Glutamatergic neuron (in vitro differentiated cells): ENCODE results near the gene APOLD1. TPM values are rescaled to one million over a fixed set of nuclear protein-coding genes. Genes with fewer than 3 reads are reported as not detected.

Experiments used
- DNase-seq: peaks from one replicate; pipeline ENCODE4 v3.0.0; 2022
- H3K27ac Mint-ChIP-seq: one replicate; pipeline ENCODE4 v1.8.0; 2020; ENCODE audit warnings: mild to moderate bottlenecking, mixed read lengths, inconsistent platforms; ENCODE audit not compliant: unreplicated experiment
- H3K27me3 Mint-ChIP-seq: one replicate; pipeline ENCODE4 v1.8.0; 2020; ENCODE audit warnings: mild to moderate bottlenecking, moderate library complexity, mixed read lengths, inconsistent platforms; ENCODE audit not compliant: unreplicated experiment
- H3K36me3 Mint-ChIP-seq: one replicate; pipeline ENCODE4 v1.8.0; 2020; ENCODE audit warnings: mild to moderate bottlenecking, mixed read lengths, inconsistent platforms; ENCODE audit not compliant: unreplicated experiment
- H3K4me1 Mint-ChIP-seq: one replicate; pipeline ENCODE4 v1.8.0; 2020; ENCODE audit warnings: mild to moderate bottlenecking, low read depth, mixed read lengths, inconsistent platforms; ENCODE audit not compliant: unreplicated experiment
- H3K4me3 Mint-ChIP-seq: one replicate; pipeline ENCODE4 v1.8.0; 2020; ENCODE audit warnings: mild to moderate bottlenecking, mixed read lengths, inconsistent platforms; ENCODE audit not compliant: unreplicated experiment
- H3K9me3 Mint-ChIP-seq: one replicate; pipeline ENCODE4 v1.8.0; 2020; ENCODE audit warnings: mild to moderate bottlenecking, moderate library complexity, mixed read lengths, inconsistent platforms; ENCODE audit not compliant: unreplicated experiment
- total RNA-seq: library from RNA; stranded (reverse); fragmentation: NEBNext Ultra II Directional; extraction: Animal tissue kit (Norgen Biotek cat#: 25700); gene quantifications from one replicate; pipeline ENCODE4 v1.2.1, GENCODE V29; 2021; ENCODE audit not compliant: unreplicated experiment
- TF ChIP-seq, protein P1 (sequence below): fragments of 200-600 bp; sonication (generic); IDR thresholded peaks from one replicate; pipeline ENCODE4 v1.5.0; 2021; ENCODE audit not compliant: partially characterized antibody, unreplicated experiment

The APOLD1 gene
- total RNA-seq, 1 donor from 2014 or later: 0.86 TPM

DNA sequence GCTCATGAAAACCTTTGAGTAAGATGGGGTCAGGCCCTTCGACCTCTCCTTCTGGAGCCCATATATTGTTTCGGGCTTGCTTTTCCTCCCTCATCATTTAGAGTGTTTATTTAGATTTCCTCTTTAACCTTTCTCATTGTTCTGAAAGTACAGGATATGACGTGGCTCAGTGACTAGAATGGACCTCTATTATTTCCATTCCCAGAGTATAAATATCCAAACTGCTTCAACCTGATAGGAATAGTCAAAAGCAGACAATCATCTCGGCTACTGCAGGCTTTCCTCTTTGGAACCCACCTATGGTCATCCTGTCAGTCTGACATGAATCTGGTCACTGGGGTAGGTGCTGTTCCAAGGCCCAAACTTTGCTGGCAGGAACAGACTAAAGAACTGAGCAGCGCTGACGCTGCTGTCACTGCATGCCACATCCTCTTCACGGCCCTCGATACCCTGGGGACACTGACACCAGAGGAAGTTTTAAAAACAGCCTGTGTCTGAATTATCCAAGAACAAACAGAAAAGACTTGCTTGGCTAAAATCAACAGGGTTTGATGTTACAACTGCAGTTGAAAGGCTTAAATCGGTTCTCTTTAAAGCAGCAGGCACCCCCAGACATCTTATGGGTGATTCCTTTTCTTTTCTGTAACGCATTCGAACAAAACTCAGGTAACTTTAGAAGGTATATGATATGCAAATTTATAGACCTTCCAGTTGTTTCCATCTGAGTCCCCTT is 22.7 kb downstream of the APOLD1 start:
- Mint-ChIP-seq H3K4me1 (peaks cover 4% of the 10 kb centered on the region), H3K9me3 (no peaks in the 10 kb centered on the region), H3K4me3 (no peak overlapping the region), H3K27ac (no peak overlapping the region), H3K36me3 (no peaks in the 10 kb centered on the region), H3K27me3 (peaks cover 6% of the 10 kb centered on the region)
- DNase-seq: no peak
- TF ChIP-seq, protein P1, sequence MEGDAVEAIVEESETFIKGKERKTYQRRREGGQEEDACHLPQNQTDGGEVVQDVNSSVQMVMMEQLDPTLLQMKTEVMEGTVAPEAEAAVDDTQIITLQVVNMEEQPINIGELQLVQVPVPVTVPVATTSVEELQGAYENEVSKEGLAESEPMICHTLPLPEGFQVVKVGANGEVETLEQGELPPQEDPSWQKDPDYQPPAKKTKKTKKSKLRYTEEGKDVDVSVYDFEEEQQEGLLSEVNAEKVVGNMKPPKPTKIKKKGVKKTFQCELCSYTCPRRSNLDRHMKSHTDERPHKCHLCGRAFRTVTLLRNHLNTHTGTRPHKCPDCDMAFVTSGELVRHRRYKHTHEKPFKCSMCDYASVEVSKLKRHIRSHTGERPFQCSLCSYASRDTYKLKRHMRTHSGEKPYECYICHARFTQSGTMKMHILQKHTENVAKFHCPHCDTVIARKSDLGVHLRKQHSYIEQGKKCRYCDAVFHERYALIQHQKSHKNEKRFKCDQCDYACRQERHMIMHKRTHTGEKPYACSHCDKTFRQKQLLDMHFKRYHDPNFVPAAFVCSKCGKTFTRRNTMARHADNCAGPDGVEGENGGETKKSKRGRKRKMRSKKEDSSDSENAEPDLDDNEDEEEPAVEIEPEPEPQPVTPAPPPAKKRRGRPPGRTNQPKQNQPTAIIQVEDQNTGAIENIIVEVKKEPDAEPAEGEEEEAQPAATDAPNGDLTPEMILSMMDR: no peak

DNA sequence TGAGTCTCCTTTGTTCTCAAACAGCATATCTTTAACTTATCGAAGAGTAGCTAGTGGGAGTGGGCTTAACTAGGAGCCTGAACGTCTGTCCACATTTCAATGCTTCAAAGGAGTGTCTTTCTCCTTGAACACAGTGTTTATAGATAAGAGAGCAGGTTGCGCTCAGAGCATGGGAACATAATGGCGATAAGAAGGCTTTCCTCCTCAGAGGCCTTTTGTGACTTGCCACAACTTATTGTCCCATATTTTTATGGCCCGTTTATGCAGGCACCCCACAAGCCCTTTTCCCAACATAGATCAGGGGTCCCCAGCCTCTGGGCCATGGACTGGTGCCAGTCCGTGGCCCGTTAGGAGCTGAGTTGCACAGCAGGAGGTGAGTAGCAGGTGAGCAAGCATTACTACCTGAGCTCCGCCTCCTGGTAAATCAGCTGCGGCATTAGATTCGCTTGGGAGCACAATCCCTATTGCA is 25.1 kb downstream of the APOLD1 start:
- TF ChIP-seq, protein P1: no peak
- Mint-ChIP-seq H3K4me1 (peaks cover 4% of the 10 kb centered on the region), H3K4me3 (no peak overlapping the region), H3K36me3 (no peaks in the 10 kb centered on the region), H3K27ac (no peak overlapping the region), H3K27me3 (peaks cover 5% of the 10 kb centered on the region), H3K9me3 (no peaks in the 10 kb centered on the region)
- no peak for DNase-seq

DNA sequence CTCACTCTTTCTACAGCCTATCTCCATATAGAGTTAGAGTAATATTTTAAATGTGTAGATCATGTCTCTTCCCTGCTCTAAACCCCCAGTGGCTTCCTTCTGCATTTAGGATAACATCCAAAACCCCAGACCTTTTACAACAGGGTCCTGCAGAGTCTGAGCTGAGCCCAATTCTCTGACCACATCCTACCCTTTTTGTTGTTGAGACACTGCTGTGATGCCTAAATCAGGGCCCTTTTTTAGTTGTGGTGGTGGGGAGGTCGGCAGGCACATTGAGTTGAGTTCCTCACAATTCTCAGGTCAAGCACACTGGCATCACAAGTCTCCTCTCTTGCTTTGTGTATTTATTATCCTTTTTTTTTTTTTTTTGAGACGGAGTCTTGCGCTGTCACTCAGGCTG is 25.9 kb downstream of the APOLD1 start:
- TF ChIP-seq, protein P1: no peak
- Mint-ChIP-seq H3K27me3 (peaks cover 5% of the 10 kb centered on the region), H3K9me3 (no peaks in the 10 kb centered on the region), H3K36me3 (no peaks in the 10 kb centered on the region), H3K4me3 (no peak overlapping the region), H3K4me1 (peaks cover 4% of the 10 kb centered on the region), H3K27ac (no peak overlapping the region)
- no peak for DNase-seq

DNA sequence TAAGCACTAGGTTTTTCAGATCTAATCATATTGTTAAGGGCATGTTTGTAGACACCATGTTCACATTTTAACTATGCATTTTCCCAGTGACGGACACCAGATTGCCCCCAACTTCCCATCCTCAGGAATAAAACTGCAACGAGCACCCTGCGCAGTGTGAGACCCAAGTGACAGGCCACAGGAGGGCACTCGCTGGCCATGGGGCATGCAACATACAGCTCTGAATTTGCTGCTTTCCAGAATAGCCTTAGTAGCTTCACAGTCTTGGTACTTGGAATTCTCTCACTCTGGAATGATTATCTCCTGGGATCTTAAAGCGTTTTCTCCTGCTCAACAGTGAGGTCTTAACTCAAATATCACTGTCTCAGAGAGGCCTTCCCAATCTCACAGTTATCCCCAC is 26.7 kb downstream of the APOLD1 start:
- H3K27me3 Mint-ChIP-seq: peaks cover 5% of the 10 kb centered on the region
- TF ChIP-seq, protein P1: no peak
- DNase-seq: no peak
- H3K36me3 Mint-ChIP-seq: no peaks in the 10 kb centered on the region
- peaks cover 4% of the 10 kb centered on the region for H3K4me1 Mint-ChIP-seq
- no peaks in the 10 kb centered on the region for H3K9me3 Mint-ChIP-seq
- no peak overlapping the region for H3K4me3 Mint-ChIP-seq
- no peak overlapping the region for H3K27ac Mint-ChIP-seq

DNA sequence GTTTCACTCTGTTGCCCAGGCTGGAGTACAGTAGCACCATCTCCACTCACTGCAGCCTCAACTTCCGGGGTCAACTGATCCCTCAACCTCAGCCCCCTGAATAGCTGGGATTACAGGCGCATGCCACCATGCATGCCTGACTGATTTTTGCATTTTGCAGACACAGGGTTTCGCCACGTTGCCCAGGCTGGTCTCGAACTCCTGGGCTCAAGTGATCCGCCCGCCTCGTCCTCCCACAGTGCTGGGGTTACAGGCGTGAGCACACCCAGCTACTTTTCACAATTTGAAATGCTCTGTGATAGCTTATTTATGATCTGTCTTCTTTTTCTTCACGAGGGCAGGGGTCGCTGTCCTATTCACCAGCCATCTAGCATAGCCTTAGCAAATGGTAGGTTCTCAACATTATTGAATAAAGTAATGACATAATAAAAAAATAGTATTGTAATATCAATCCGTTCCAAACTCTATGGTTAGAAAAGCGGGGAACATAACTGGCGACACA is 27.2 kb downstream of the APOLD1 start:
- Mint-ChIP-seq H3K27me3 (peaks cover 5% of the 10 kb centered on the region), H3K36me3 (no peaks in the 10 kb centered on the region), H3K4me3 (peak overlapping the region; percentile 98), H3K9me3 (no peaks in the 10 kb centered on the region), H3K27ac (no peak overlapping the region), H3K4me1 (peaks cover 4% of the 10 kb centered on the region)
- no peak for DNase-seq
- TF ChIP-seq, protein P1: no peak
